HepG2 (cell line): Measurements from ENCODE around the gene AKAP6. TPM values are rescaled to one million over a fixed set of nuclear protein-coding genes. Genes with fewer than 3 reads are reported as not detected.

Source experiments
- ATAC-seq: fragments of 200-7000 bp; cut with Tn5 transposase; 3 replicates; pipeline ENCODE4 v1.9.1; 2020; ENCODE audit warnings: mild to moderate bottlenecking, moderate library complexity
- BruUV-seq: library from RNA; stranded (reverse); fragments of 400-500 nt; replicated peaks from 2 replicates; lab custom pipeline; 2021; lab: Mats Ljungman, UMichigan
- CTCF ChIA-PET: fragments of 300-600 bp; formaldehyde crosslinking; extraction: SDS; loops from one replicate; lab custom pipeline; 2021; ENCODE audit warnings: low total read pairs, inconsistent platforms, low intra/inter-chr PET ratio; lab: Yijun Ruan, JAX
- POLR2A ChIA-PET: fragments of 350-600 bp; sonication (Branson Sonifier 250); formaldehyde crosslinking; loops from one replicate; lab custom pipeline; 2020; ENCODE audit warnings: antibody characterized with exemption, inconsistent platforms; lab: Yijun Ruan, JAX
- DNase-seq: peaks from one replicate; pipeline ENCODE4 v3.0.0-alpha.2; 2015; ENCODE audit warnings: low spot score
- FAIRE-seq: peaks from 3 replicates; lab custom pipeline; 2011; peaks lifted over from hg19 to GRCh38; lab: Jason Lieb, UNC
- H2AFZ ChIP-seq: one replicate; pipeline ENCODE4 v1.6.1; 2011; ENCODE audit warnings: low read length, inconsistent platforms
- H3K27ac ChIP-seq: fragments of 300-600 bp; 3 replicates; pipeline ENCODE4 v1.8.0; 2011; ENCODE audit warnings: mixed run types, mild to moderate bottlenecking, mixed read lengths, low read length, inconsistent platforms; ENCODE audit not compliant: insufficient read depth; ENCODE audit errors: extremely low read length
- H3K27me3 ChIP-seq, 2 experiments: fragments of 200-600 bp in 1 of 2; 2 replicates in 1 of 2; 3 replicates in 1 of 2; pipeline versions ENCODE4 v1.6.0 to v1.8.0; 2011; ENCODE audit warnings: low read length in 2 of 2, mild to moderate bottlenecking in 2 of 2, moderate library complexity in 2 of 2, inconsistent platforms in 1 of 2; ENCODE audit not compliant: insufficient read depth in 2 of 2, control insufficient read depth in 1 of 2
- H3K36me3 ChIP-seq, 2 experiments: fragments of 200-600 bp in 1 of 2; replicated peaks in 1 of 2; 2 replicates in 1 of 2; 3 replicates in 1 of 2; pipeline versions ENCODE4 v1.5.1 to v1.8.0; 2011; ENCODE audit warnings: low read length in 2 of 2, inconsistent platforms in 1 of 2; ENCODE audit not compliant: insufficient read depth in 2 of 2, control insufficient read depth in 1 of 2
- H3K4me1 ChIP-seq: 2 replicates; pipeline ENCODE4 v1.5.1; 2012; ENCODE audit warnings: low read length, inconsistent platforms; ENCODE audit not compliant: insufficient read depth
- H3K4me2 ChIP-seq: 2 replicates; pipeline ENCODE4 v1.6.0; 2011; ENCODE audit warnings: low read depth, low read length, inconsistent platforms
- H3K4me3 ChIP-seq, 3 experiments: fragments of 200-600 bp in 1 of 3; sonication (generic), shearing (Covaris generic) in 1 of 3; replicated peaks in 1 of 3; 2 replicates each; pipeline ENCODE4 v1.5.1; 2011 to 2016; ENCODE audit warnings: low read length in 3 of 3, inconsistent platforms in 2 of 3, low read depth in 2 of 3, mild to moderate bottlenecking in 2 of 3, control low read depth in 1 of 3, mixed read lengths in 1 of 3; ENCODE audit not compliant: insufficient read depth in 1 of 3
- H3K79me2 ChIP-seq: one replicate; pipeline ENCODE4 v1.6.1; 2011; ENCODE audit warnings: low read length, inconsistent platforms; ENCODE audit not compliant: insufficient read depth
- H3K9ac ChIP-seq: 2 replicates; pipeline ENCODE4 v1.6.0; 2011; ENCODE audit warnings: mild to moderate bottlenecking, low read depth, low read length, inconsistent platforms; ENCODE audit not compliant: insufficient read depth
- H3K9me3 ChIP-seq: 2 replicates; pipeline ENCODE4 v1.5.1; 2012; ENCODE audit warnings: mild to moderate bottlenecking, low read length
- H4K20me1 ChIP-seq: 2 replicates; pipeline ENCODE4 v1.6.0; 2011; ENCODE audit warnings: inconsistent platforms, mild to moderate bottlenecking, low read length, moderate library complexity; ENCODE audit not compliant: insufficient read depth
- CAMTA2 ChIP-seq: sonication (generic); formaldehyde crosslinking; IDR thresholded peaks from 2 replicates; pipeline ENCODE4 v1.4.0; 2020; ENCODE audit warnings: mild to moderate bottlenecking, missing genetic modification reagents, borderline replicate concordance
- CEBPB ChIP-seq: IDR thresholded peaks from 2 replicates; pipeline ENCODE4 v1.6.1; 2011; ENCODE audit warnings: low read depth, low read length, improper control_type of control experiment, borderline replicate concordance
- FOXK2 ChIP-seq: fragments of 450-650 bp; IDR thresholded peaks from 2 replicates; pipeline ENCODE4 v1.6.1; 2016
- IKZF1 ChIP-seq: fragments of 450-650 bp; IDR thresholded peaks from 2 replicates; pipeline ENCODE4 v1.7.1; 2016
- KMT2B ChIP-seq: IDR thresholded peaks from 2 replicates; pipeline ENCODE4 v1.6.1; 2016; ENCODE audit warnings: missing genetic modification reagents, missing compliant biosample characterization
- MEIS2 ChIP-seq: sonication (generic); formaldehyde crosslinking; IDR thresholded peaks from 2 replicates; pipeline ENCODE4 v1.9.0; 2021; ENCODE audit warnings: mild to moderate bottlenecking, missing genetic modification reagents
- POGK ChIP-seq: sonication (generic); formaldehyde crosslinking; conservative IDR thresholded peaks from 2 replicates; pipeline ENCODE4 v1.8.0; 2022; ENCODE audit warnings: mild to moderate bottlenecking, moderate library complexity, missing genetic modification reagents
- RARA ChIP-seq: IDR thresholded peaks from 2 replicates; pipeline ENCODE4 v1.6.1; 2016; ENCODE audit warnings: missing genetic modification reagents, missing compliant biosample characterization
- RCOR2 ChIP-seq: IDR thresholded peaks from 2 replicates; pipeline ENCODE4 v1.6.1; 2016; ENCODE audit warnings: missing biosample characterization, missing genetic modification reagents
- RFXAP ChIP-seq: sonication (generic); formaldehyde crosslinking; IDR thresholded peaks from 2 replicates; pipeline ENCODE4 v1.4.0; 2020; ENCODE audit warnings: missing genetic modification reagents, borderline replicate concordance
- TSC22D2 ChIP-seq: sonication (generic); formaldehyde crosslinking; IDR thresholded peaks from 2 replicates; pipeline ENCODE4 v1.5.1; 2020; ENCODE audit warnings: missing genetic modification reagents, mild to moderate bottlenecking, borderline replicate concordance
- ZC3H13 ChIP-seq: sonication (generic); formaldehyde crosslinking; IDR thresholded peaks from 2 replicates; pipeline ENCODE4 v1.8.1; 2023; ENCODE audit warnings: mild to moderate bottlenecking, missing genetic modification reagents, moderate library complexity
- ZNF138 ChIP-seq: sonication (generic); formaldehyde crosslinking; IDR thresholded peaks from 2 replicates; pipeline ENCODE4 v1.5.0; 2020; ENCODE audit warnings: mild to moderate bottlenecking, low read depth, missing genetic modification reagents
- ZNF292 ChIP-seq: sonication (generic); formaldehyde crosslinking; IDR thresholded peaks from 2 replicates; pipeline ENCODE4 v1.8.1; 2022; ENCODE audit warnings: mild to moderate bottlenecking, low read depth, missing genetic modification reagents, borderline replicate concordance
- ZNF329 ChIP-seq: sonication (generic); formaldehyde crosslinking; IDR thresholded peaks from 2 replicates; pipeline ENCODE4 v1.9.0; 2021; ENCODE audit warnings: low read depth, mild to moderate bottlenecking, missing genetic modification reagents
- ZNF383 ChIP-seq: sonication (generic); formaldehyde crosslinking; IDR thresholded peaks from 2 replicates; pipeline ENCODE4 v1.4.0; 2020; ENCODE audit warnings: missing genetic modification reagents, mild to moderate bottlenecking, borderline replicate concordance
- ZNF605 ChIP-seq: sonication (generic); formaldehyde crosslinking; IDR thresholded peaks from 2 replicates; pipeline ENCODE4 v1.8.0; 2022; ENCODE audit warnings: mild to moderate bottlenecking, missing genetic modification reagents
- WGBS: methylation state at CpG from one replicate; pipeline ENCODE4 v1.1.6; 2017; ENCODE audit warnings: low lambda C conversion rate; 5-methylcytosine and 5-hydroxymethylcytosine counted together
- in situ Hi-C: cut with HindIII; loops from 2 replicates; pipeline ENCODE4 v1.10.0; 2017; ENCODE audit warnings: low pct_unique_long_range_greater_than_20kb; ENCODE audit not compliant: extremely low pct_ligation_motif_present
- intact Hi-C: fragments of 100-400 bp; cut with micrococcal nuclease; formaldehyde crosslinking; loops from one replicate; pipeline ENCODE4 v1.10.0; 2022; ENCODE audit not compliant: unreplicated experiment
- polyA plus RNA-seq, 8 experiments: library from polyadenylated mRNA; depleted of rRNA in 3 of 8; stranded (reverse) in 7 of 8; unstranded in 1 of 8; fragments of >200 nt; fragmentation: Illumina TruSeq in 4 of 8; extraction: Trizol in 4 of 8; gene quantifications; 2 replicates each; pipeline versions ENCODE4 v1.2.1 to v1.2.3, GENCODE V29; 2011 to 2016; ENCODE audit warnings: low read depth in 4 of 8, missing spikeins in 1 of 8, mixed read lengths in 1 of 8; ENCODE audit not compliant: insufficient read depth in 1 of 8
- total RNA-seq, 5 experiments: library from RNA; depleted of rRNA; stranded (reverse); fragments of >200 nt; fragmentation: Illumina TruSeq; extraction: Trizol; gene quantifications; 2 replicates each; pipeline ENCODE4 v1.2.3, GENCODE V29; 2016; ENCODE audit warnings: low read depth in 1 of 5

AKAP6 gene
- total and polyA plus RNA-seq, 2 of the 13 experiments (the other 11 are each of a cell fraction or from before 2014, with no cell fraction given) = 1.4 TPM

DNA sequence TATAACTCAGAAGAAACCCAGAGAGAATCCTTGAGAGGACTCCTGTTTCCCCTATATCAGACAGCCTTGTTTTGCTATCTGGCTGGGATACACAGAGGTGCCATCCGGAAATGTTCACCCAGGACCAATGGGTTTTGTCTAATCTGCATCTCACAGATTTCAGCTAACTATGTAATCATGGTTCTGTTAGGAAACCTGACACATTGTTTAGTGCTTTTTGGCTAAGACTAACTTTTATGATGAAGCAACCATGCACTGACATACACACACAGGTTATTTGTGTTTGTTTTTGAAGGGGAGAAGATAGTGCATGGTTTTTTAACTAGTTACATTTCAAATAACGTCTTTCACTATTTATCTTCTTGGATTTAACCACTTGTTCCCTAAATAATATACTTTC lies 245.2 kb downstream of the AKAP6 start:
- H3K27me3 ChIP-seq = no peaks in the 10 kb centered on the region
- no peaks in the 10 kb centered on the region for H3K9me3 ChIP-seq
- no peak for ATAC-seq
- BruUV-seq = no TSS peak
- WGBS = 18% methylated on average over 2 of the region's 2 CpGs
- intact Hi-C loops (loop anchor here (10.0 kb wide), 1 partner anchor 1521 kb away; no protein-coding TSS in a partner anchor), in situ Hi-C loops (loop anchor here (10.0 kb wide), 1 partner anchor 1741 kb away; no protein-coding TSS in a partner anchor)
- peaks cover 11% of the 10 kb centered on the region for H3K4me1 ChIP-seq
- no peaks in the 10 kb centered on the region for H3K79me2 ChIP-seq
- POLR2A ChIA-PET = no interaction called here
- no peak overlapping the region for H3K4me3 ChIP-seq
- DNase-seq = no peak
- no peaks in the 10 kb centered on the region for H3K36me3 ChIP-seq
- H3K4me2 ChIP-seq = no peak overlapping the region
- H3K9ac ChIP-seq = no peak overlapping the region
- CTCF ChIA-PET = interaction anchor here (5.6 kb wide), 1 partner anchor 1218 kb away, joined by 62 read pairs; no protein-coding TSS in a partner anchor
- no peak for FAIRE-seq
- TF ChIP-seq ZNF383 (CRISPR knock-in tag) (no peak), RFXAP (CRISPR knock-in tag) (no peak), IKZF1 (no peak), RCOR2 (CRISPR knock-in tag) (no peak)
- no peak overlapping the region for H3K27ac ChIP-seq
- H2AFZ ChIP-seq = no peak overlapping the region
- no peaks in the 10 kb centered on the region for H4K20me1 ChIP-seq

GRCh38 chr14:32576088-32576795 lies 247.1 kb downstream of the AKAP6 start:
- no TSS peak for BruUV-seq
- in situ Hi-C loops (loop anchor here (5.0 to 10.0 kb wide), 3 partner anchors 856 to 1739 kb away; no protein-coding TSS in a partner anchor), intact Hi-C loops (loop anchor here (1.0 to 10.0 kb wide), 11 partner anchors 136 to 1748 kb away; no protein-coding TSS in a partner anchor)
- POLR2A ChIA-PET = no interaction called here
- ATAC-seq (peak; percentile 93), FAIRE-seq (peak; percentile 87), DNase-seq (peak; percentile 73)
- H3K4me1 ChIP-seq = peaks cover 11% of the 10 kb centered on the region
- H2AFZ ChIP-seq = no peak overlapping the region
- H3K36me3 ChIP-seq = no peaks in the 10 kb centered on the region
- no peak overlapping the region for H3K27ac ChIP-seq
- H3K9ac ChIP-seq = no peak overlapping the region
- no peaks in the 10 kb centered on the region for H3K79me2 ChIP-seq
- no peaks in the 10 kb centered on the region for H3K9me3 ChIP-seq
- H4K20me1 ChIP-seq = no peaks in the 10 kb centered on the region
- WGBS = 14% methylated on average over 6 of the region's 6 CpGs
- H3K4me3 ChIP-seq = no peak overlapping the region
- CTCF ChIA-PET = interaction anchor here (1.1 to 5.6 kb wide), 7 partner anchors 135 to 1747 kb away, joined by 3 to 62 read pairs (median 8); no protein-coding TSS in a partner anchor
- H3K27me3 ChIP-seq = no peaks in the 10 kb centered on the region
- no peak overlapping the region for H3K4me2 ChIP-seq
- TF ChIP-seq CAMTA2 (CRISPR knock-in tag) (no peak), ZC3H13 (CRISPR knock-in tag) (no peak), ZNF329 (no peak), MEIS2 (CRISPR knock-in tag) (no peak), KMT2B (CRISPR knock-in tag) (no peak), ZNF292 (no peak), CEBPB (no peak), TSC22D2 (0 out of 2 replicates have a peak, but pooled peaks have one; percentile 50), RARA (0 out of 2 replicates have a peak, but pooled peaks have one; percentile 16), ZNF605 (CRISPR knock-in tag) (no peak), POGK (no peak), FOXK2 (no peak), ZNF138 (CRISPR knock-in tag) (no peak)
